A549 (cell line): Measurements from ENCODE around the gene ADAMTSL4. TPM values are rescaled to one million over a fixed set of nuclear protein-coding genes. Genes with fewer than 3 reads are reported as not detected.

ENCODE experiments used
- ATAC-seq, 2 experiments: fragments of 200-7000 bp in 1 of 2; fragments of >200 bp in 1 of 2; cut with Nextera tagmentation in 1 of 2; cut with Tn5 transposase in 1 of 2; 3 replicates each; pipeline versions ENCODE4 v1.8.0 to v1.9.1; 2018 to 2020; ENCODE audit warnings: mild to moderate bottlenecking in 1 of 2, moderate library complexity in 1 of 2
- CTCF ChIA-PET: fragments of 300-600 bp; sonication (Branson Sonifier 250); formaldehyde crosslinking; extraction: SDS; loops from one replicate; lab custom pipeline; 2021; ENCODE audit warnings: antibody characterized with exemption, inconsistent platforms; lab: Yijun Ruan, JAX
- POLR2A ChIA-PET: fragments of 350-600 bp; formaldehyde crosslinking; extraction: SDS; loops from one replicate; lab custom pipeline; 2021; ENCODE audit warnings: antibody characterized with exemption, inconsistent platforms; lab: Yijun Ruan, JAX
- DNase-seq, 2 experiments: peaks; one replicate each; pipeline versions ENCODE4 v3.0.0 to v3.0.0-alpha.2; 2011 to 2016; ENCODE audit warnings: low read depth in 1 of 2, low spot score in 1 of 2
- FAIRE-seq: peaks from 2 replicates; lab custom pipeline; 2011; peaks lifted over from hg19 to GRCh38; lab: Jason Lieb, UNC
- H3K27ac ChIP-seq, 2 experiments: fragments of >200 bp; sonication (Bioruptor Twin); formaldehyde crosslinking; 3 replicates each; pipeline ENCODE4 v1.5.1; 2016 to 2017
- H3K4me1 ChIP-seq: fragments of >200 bp; sonication (Bioruptor Twin); formaldehyde crosslinking; 3 replicates; pipeline ENCODE4 v1.6.1; 2016
- H3K4me2 ChIP-seq: fragments of >200 bp; sonication (Bioruptor Twin); formaldehyde crosslinking; 3 replicates; pipeline ENCODE4 v1.6.1; 2016
- H3K4me3 ChIP-seq: fragments of >200 bp; sonication (Bioruptor Twin); formaldehyde crosslinking; 3 replicates; pipeline ENCODE4 v1.5.1; 2016
- H3K9me3 ChIP-seq: fragments of >200 bp; sonication (Bioruptor Twin); formaldehyde crosslinking; 3 replicates; pipeline ENCODE4 v1.6.1; 2016
- CBX2 ChIP-seq: fragments of 200-600 bp; sonication (generic); IDR thresholded peaks from 2 replicates; pipeline ENCODE4 v1.6.1; 2016; ENCODE audit warnings: low read depth, mild to moderate bottlenecking, borderline replicate concordance
- CEBPB ChIP-seq, 2 experiments: fragments of >200 bp in 1 of 2; sonication (Bioruptor Twin) in 1 of 2; formaldehyde crosslinking in 1 of 2; IDR thresholded peaks; 2 replicates each; pipeline ENCODE4 v1.6.1; 2012 to 2016
- EHMT2 ChIP-seq: fragments of 200-600 bp; sonication (generic); IDR thresholded peaks from 2 replicates; pipeline ENCODE4 v1.6.1; 2016; ENCODE audit warnings: antibody characterized with exemption, low read depth, mild to moderate bottlenecking, moderate library complexity
- EP300 ChIP-seq, 2 experiments: fragments of >200 bp; sonication (Bioruptor Twin); formaldehyde crosslinking; IDR thresholded peaks; 2 replicates in 1 of 2; 3 replicates in 1 of 2; pipeline ENCODE4 v1.6.1; 2016 to 2017
- FOSB ChIP-seq: fragments of 250-450 bp; sonication (Bioruptor Pico); IDR thresholded peaks from 2 replicates; pipeline ENCODE4 v1.5.0; 2020; ENCODE audit warnings: mild to moderate bottlenecking, moderate library complexity
- GATA3 ChIP-seq: IDR thresholded peaks from 2 replicates; pipeline ENCODE4 v1.6.1; 2012; ENCODE audit warnings: borderline replicate concordance
- HOXB13 ChIP-seq: fragments of 250-450 bp; sonication (Bioruptor Pico); IDR thresholded peaks from 2 replicates; pipeline ENCODE4 v1.5.0; 2020; ENCODE audit warnings: low read depth, mild to moderate bottlenecking, moderate library complexity
- HOXB5 ChIP-seq: fragments of 250-450 bp; sonication (Bioruptor Pico); IDR thresholded peaks from 2 replicates; pipeline ENCODE4 v1.5.0; 2020; ENCODE audit warnings: mild to moderate bottlenecking, moderate library complexity
- JUN ChIP-seq, 2 experiments: fragments of >200 bp; sonication (Bioruptor Twin); formaldehyde crosslinking; IDR thresholded peaks; 2 replicates in 1 of 2; 3 replicates in 1 of 2; pipeline ENCODE4 v1.6.1; 2016 to 2017
- KDM1A ChIP-seq: fragments of 200-600 bp; sonication (generic); IDR thresholded peaks from 2 replicates; pipeline ENCODE4 v1.6.1; 2016; ENCODE audit warnings: low read depth, mild to moderate bottlenecking
- KDM5A ChIP-seq: fragments of 200-600 bp; sonication (generic); IDR thresholded peaks from 2 replicates; pipeline ENCODE4 v1.6.1; 2016; ENCODE audit warnings: antibody characterized with exemption, mild to moderate bottlenecking
- MYC ChIP-seq: IDR thresholded peaks from 2 replicates; pipeline ENCODE4 v1.6.1; 2012; ENCODE audit warnings: mild to moderate bottlenecking, inconsistent platforms, low read length, improper control_type of control experiment, borderline replicate concordance
- NFE2L2 ChIP-seq: fragments of 150-350 bp; conservative IDR thresholded peaks from 2 replicates; pipeline ENCODE4 v1.6.1; 2014; ENCODE audit warnings: low read length
- NPAS2 ChIP-seq: fragments of 250-450 bp; sonication (Bioruptor Pico); IDR thresholded peaks from 2 replicates; pipeline ENCODE4 v1.8.0; 2022; ENCODE audit warnings: mild to moderate bottlenecking, moderate library complexity, borderline replicate concordance
- PHF8 ChIP-seq: fragments of 200-600 bp; sonication (generic); IDR thresholded peaks from 2 replicates; pipeline ENCODE4 v1.6.1; 2016; ENCODE audit warnings: low read depth, mild to moderate bottlenecking, antibody characterized with exemption, moderate library complexity, borderline replicate concordance
- RAD21 ChIP-seq, 2 experiments: fragments of >200 bp in 1 of 2; sonication (Bioruptor Twin) in 1 of 2; formaldehyde crosslinking in 1 of 2; IDR thresholded peaks in 1 of 2; conservative IDR thresholded peaks in 1 of 2; 2 replicates in 1 of 2; 3 replicates in 1 of 2; pipeline ENCODE4 v1.6.1; 2012 to 2018; ENCODE audit warnings: inconsistent platforms in 1 of 2
- RARB ChIP-seq: fragments of 250-450 bp; sonication (Bioruptor Pico); IDR thresholded peaks from 2 replicates; pipeline ENCODE4 v1.8.0; 2021; ENCODE audit warnings: mild to moderate bottlenecking, moderate library complexity
- RNF2 ChIP-seq: fragments of 200-600 bp; sonication (generic); IDR thresholded peaks from 2 replicates; pipeline ENCODE4 v1.6.1; 2016; ENCODE audit warnings: low read depth, mild to moderate bottlenecking, antibody characterized with exemption, moderate library complexity, borderline replicate concordance
- SREBF2 ChIP-seq: fragments of 450-650 bp; IDR thresholded peaks from 2 replicates; pipeline ENCODE4 v1.6.1; 2014; ENCODE audit warnings: mild to moderate bottlenecking, moderate library complexity
- TFCP2L1 ChIP-seq: fragments of 250-450 bp; sonication (Bioruptor Pico); IDR thresholded peaks from 2 replicates; pipeline ENCODE4 v1.5.0; 2021; ENCODE audit warnings: mild to moderate bottlenecking
- ZC3H11A ChIP-seq: fragments of 450-650 bp; IDR thresholded peaks from 2 replicates; pipeline ENCODE4 v1.6.1; 2014; ENCODE audit warnings: antibody characterized with exemption, mild to moderate bottlenecking
- ZFP36 ChIP-seq: fragments of 450-650 bp; IDR thresholded peaks from 2 replicates; pipeline ENCODE4 v1.6.1; 2014; ENCODE audit warnings: borderline replicate concordance; ENCODE audit not compliant: partially characterized antibody
- ZNF302 ChIP-seq: fragments of 250-450 bp; sonication (Bioruptor Pico); IDR thresholded peaks from 2 replicates; pipeline ENCODE4 v1.9.0; 2021; ENCODE audit warnings: inconsistent platforms, mild to moderate bottlenecking, moderate library complexity
- ZSCAN20 ChIP-seq: fragments of 250-450 bp; sonication (Bioruptor Pico); IDR thresholded peaks from 2 replicates; pipeline ENCODE4 v1.8.0; 2022; ENCODE audit warnings: mild to moderate bottlenecking, moderate library complexity
- WGBS: methylation state at CpG from one replicate; pipeline ENCODE4 v1.1.6; 2017; ENCODE audit errors: missing lambda C conversion rate; 5-methylcytosine and 5-hydroxymethylcytosine counted together
- polyA plus RNA-seq, 4 experiments: library from polyadenylated mRNA; depleted of rRNA in 3 of 4; stranded (reverse); fragments of >200 nt; fragmentation: RNase III in 1 of 4; extraction: RNeasy Plus Mini Kit Qiagen cat#74134 plus additional on column Dnase treatment in 1 of 4; gene quantifications; 2 replicates in 3 of 4; 3 replicates in 1 of 4; pipeline ENCODE4 v1.2.3, GENCODE V29; 2011 to 2017
- TF ChIP-seq, protein P1 (sequence below): IDR thresholded peaks from 2 replicates; pipeline ENCODE4 v1.6.1; 2012; ENCODE audit warnings: low read depth, borderline replicate concordance

The ADAMTSL4 gene
- polyA plus RNA-seq, 2 of the 4 experiments (the other 2 are of a cell fraction) = 1.3 to 2.0 TPM

DNA sequence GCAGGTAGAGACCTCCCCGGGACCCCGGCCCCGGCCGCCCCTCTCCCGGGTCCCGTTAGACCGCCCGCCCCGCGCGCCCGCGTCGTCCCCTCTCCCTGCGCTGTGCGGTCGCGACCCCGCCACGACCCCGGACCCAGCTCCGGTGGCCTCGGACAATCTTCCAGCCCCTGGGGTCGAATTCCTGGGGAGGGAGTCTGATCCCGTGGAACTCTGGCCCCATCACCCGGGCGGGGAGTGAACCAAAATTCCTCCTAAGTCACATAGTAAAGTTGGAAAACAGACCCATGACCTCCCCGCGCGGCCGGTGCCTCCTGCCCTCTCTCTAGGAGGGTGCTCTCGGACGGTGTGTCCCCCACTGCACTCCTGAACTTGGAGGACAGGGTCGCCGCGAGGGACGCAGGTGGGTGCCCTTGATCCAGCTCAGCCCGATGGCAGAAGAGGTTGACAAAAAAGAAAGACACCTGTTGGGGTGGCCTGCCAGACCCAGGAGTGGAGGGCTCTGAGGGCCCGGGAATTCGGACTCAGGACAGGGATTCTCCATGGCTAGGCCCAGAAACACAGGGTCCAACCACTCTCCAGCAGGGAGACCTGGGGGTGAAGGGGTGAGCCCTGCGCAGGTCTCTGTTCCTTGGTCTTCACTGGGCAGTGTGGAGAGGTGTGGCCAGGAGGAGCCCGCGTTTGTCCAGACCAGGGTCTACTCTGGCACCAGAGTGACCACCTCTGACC is 451 bp downstream of the ADAMTSL4 start:
- TF ChIP-seq RAD21 (conservative IDR thresholded peaks at IDR 0.05 in 1 of 2, IDR thresholded peaks at IDR 0.05 in 1 of 2) = peak in 1 of 2 experiments; percentile 22; a peak in 1 of 5 replicates
- TF ChIP-seq EP300 (IDR thresholded peaks at IDR 0.05) = no peak
- no peak for TF ChIP-seq PHF8
- TF ChIP-seq KDM5A = no peak
- no peak for TF ChIP-seq RARB (CRISPR knock-in tag)
- no peak for TF ChIP-seq MYC
- TF ChIP-seq HOXB13 (CRISPR knock-in tag) = no peak
- Histone ChIP-seq H3K4me2 (peak overlapping the region; percentile 78), H3K4me1 (peaks cover 17% of the 10 kb centered on the region), H3K4me3 (peak overlapping the region; percentile 53), H3K9me3 (no peaks in the 10 kb centered on the region), H3K27ac (peak overlapping the region; percentile 75 to 92)
- no peak for DNase-seq
- ChIA-PET CTCF (interaction anchor here (0.5 to 6.1 kb wide), 6 partner anchors 11 to 263 kb away, joined by 3 to 102 read pairs (median 6); no protein-coding TSS in a partner anchor), POLR2A (interaction anchor here (0.7 to 2.4 kb wide), 3 partner anchors 11 to 33 kb away, joined by 3 to 10 read pairs (median 3); partner anchors contain the start of gene MCL1)
- WGBS = 57% methylated on average over 25 of the region's 43 CpGs
- FAIRE-seq = no peak
- peak; percentile 3 to 4; a peak in 4 of 6 replicates for ATAC-seq

GRCh38 chr1:150550222-150551050 is 1.2 kb downstream of the ADAMTSL4 start:
- Histone ChIP-seq H3K27ac (peak overlapping the region in 1 of 2 experiments; percentile 92; a peak in 2 of 6 replicates), H3K4me3 (no peak overlapping the region), H3K4me1 (peaks cover 17% of the 10 kb centered on the region), H3K9me3 (no peaks in the 10 kb centered on the region), H3K4me2 (no peak overlapping the region)
- TF ChIP-seq TFCP2L1 (no peak), ZFP36 (no peak), KDM1A (no peak), HOXB5 (CRISPR knock-in tag) (no peak), CBX2 (no peak), RAD21 (conservative IDR thresholded peaks at IDR 0.05 in 1 of 2, IDR thresholded peaks at IDR 0.05 in 1 of 2) (no peak), JUN (IDR thresholded peaks at IDR 0.05) (no peak), NPAS2 (CRISPR knock-in tag) (no peak), FOSB (no peak), CEBPB (IDR thresholded peaks at IDR 0.05) (no peak), ZSCAN20 (no peak), RNF2 (no peak), EHMT2 (no peak)
- ATAC-seq (peak in 1 of 2 experiments; percentile 3; a peak in 3 of 6 replicates), FAIRE-seq (no peak), DNase-seq (no peak)
- 83% methylated on average over 19 of the region's 22 CpGs for WGBS
- CTCF ChIA-PET = interaction anchor here (1.4 to 6.1 kb wide), 4 partner anchors 10 to 263 kb away, joined by 6 to 102 read pairs (median 20); no protein-coding TSS in a partner anchor
- POLR2A ChIA-PET = interaction anchor here (1.1 to 2.4 kb wide), 2 partner anchors 10 to 29 kb away, joined by 3 to 10 read pairs; partner anchors contain the start of gene MCL1

DNA sequence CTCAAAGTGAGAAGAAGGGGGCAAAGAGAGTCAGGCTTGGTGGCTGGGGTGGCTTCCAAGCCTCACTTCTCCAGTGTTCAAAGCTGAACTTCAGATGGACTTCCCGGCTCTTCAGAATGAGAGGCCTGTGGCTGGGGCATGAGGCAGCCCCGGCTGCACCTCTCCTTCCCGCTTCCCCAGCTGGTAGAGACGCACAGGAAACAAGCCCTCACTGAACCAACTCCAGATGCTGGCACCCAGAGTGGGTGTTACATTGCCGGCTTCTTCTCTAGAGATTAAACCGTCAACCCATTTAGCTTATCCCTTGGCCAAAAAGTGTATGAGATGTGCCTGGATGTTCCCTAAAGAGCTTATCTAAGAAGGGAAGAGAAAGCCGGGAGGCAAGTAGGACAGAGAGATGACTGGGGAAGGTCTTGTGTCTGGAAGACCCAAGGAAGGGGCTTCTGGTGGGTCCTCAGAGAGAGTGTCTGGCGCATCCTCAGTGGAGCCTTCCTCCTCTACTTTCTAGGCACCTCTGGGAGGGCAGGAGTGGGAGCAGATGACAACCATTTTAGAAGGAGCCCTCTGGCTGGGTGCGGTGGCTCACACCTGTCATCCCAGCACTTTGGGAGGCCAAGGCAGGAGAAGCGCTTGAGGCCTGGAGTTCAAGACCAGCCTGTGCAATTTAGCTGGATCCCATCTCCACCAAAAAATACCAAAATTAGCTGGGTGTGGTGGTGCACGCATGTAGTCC is 2.0 kb downstream of the ADAMTSL4 start:
- no peak for ATAC-seq

More for the DNA sequence above, 2.0 kb downstream of the ADAMTSL4 start:
- peak overlapping the region in 1 of 2 experiments; percentile 92; a peak in 3 of 6 replicates for H3K27ac ChIP-seq
- no peak for TF ChIP-seq FOSB
- no peak for TF ChIP-seq EP300 (IDR thresholded peaks at IDR 0.05)
- no peak for TF ChIP-seq ZC3H11A
- no peak for TF ChIP-seq GATA3
- TF ChIP-seq, protein P1, sequence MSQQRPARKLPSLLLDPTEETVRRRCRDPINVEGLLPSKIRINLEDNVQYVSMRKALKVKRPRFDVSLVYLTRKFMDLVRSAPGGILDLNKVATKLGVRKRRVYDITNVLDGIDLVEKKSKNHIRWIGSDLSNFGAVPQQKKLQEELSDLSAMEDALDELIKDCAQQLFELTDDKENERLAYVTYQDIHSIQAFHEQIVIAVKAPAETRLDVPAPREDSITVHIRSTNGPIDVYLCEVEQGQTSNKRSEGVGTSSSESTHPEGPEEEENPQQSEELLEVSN = no peak
- TF ChIP-seq ZNF302 (CRISPR knock-in tag) = no peak
- no peak for TF ChIP-seq SREBF2
- no peak for TF ChIP-seq KDM1A
- TF ChIP-seq TFCP2L1 = no peak
- TF ChIP-seq HOXB13 (CRISPR knock-in tag) = no peak
- no peak for TF ChIP-seq NFE2L2
- H3K4me3 ChIP-seq = no peak overlapping the region
- no peak for DNase-seq
- POLR2A ChIA-PET = interaction anchor here (0.6 to 2.4 kb wide), 5 partner anchors 10 to 99 kb away, joined by 3 to 10 read pairs (median 3); partner anchors contain the start of genes ENSA and MCL1
- CTCF ChIA-PET = interaction anchor here (1.3 to 6.1 kb wide), 4 partner anchors 9 to 34 kb away, joined by 3 to 102 read pairs (median 20); no protein-coding TSS in a partner anchor
- no peaks in the 10 kb centered on the region for H3K9me3 ChIP-seq
- FAIRE-seq = no peak
- H3K4me2 ChIP-seq = no peak overlapping the region
- WGBS = 97% methylated on average over 10 of the region's 11 CpGs
- H3K4me1 ChIP-seq = peaks cover 17% of the 10 kb centered on the region
